Globus pallidus (tissue), 1 donor: ENCODE data around the gene TXNDC2.

Experiments used
- DNase-seq: peaks from one replicate; pipeline ENCODE4 v3.0.0-alpha.2; 2015; ENCODE audit warnings: low spot score

The TXNDC2 gene

DNA sequence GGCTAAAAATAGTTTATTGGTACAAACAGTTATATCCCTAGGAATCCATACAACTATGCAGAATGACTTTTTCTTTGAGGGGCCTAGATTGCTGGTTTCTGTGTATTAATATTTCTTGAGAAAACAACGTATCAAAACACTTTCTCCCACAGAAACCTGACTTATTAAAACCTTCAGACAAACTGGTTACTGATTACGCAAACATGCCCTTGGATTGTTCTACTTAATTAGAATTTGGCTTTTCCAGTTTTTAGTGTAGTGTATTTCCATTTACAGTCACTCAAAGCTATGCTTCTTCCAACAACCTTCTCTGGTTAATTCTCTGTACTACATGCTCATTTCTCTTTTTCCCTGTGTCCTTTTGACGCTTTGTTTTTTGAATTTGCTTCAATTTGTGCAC is 48.1 kb downstream of the TXNDC2 start:
- no peak for DNase-seq

DNA sequence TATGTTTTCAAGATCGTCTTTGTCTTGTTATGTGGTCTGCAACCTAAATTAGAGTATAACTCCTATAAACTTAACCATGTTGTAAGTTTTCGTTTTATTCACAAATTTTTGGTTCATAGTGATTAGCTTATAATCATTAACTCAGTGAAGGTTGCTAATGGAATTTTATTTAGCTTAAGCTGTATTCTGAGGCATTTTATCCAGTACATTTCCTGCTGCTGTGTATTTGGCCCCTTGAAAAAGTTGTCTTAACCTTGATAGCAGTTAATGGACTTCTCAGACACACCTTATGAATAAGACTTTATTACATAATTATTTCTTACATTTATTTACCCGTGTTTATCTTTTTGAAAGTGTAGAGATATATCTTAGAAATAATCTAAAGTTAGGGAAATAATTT is 48.5 kb downstream of the TXNDC2 start:
- no peak for DNase-seq
